Adrenal gland (tissue), 5 donors: Measurements from ENCODE around the gene FAM131A.

Experiments used
- CTCF ChIP-seq, 6 experiments: fragments of 450-650 bp in 4 of 6; fragments of 200-600 bp in 2 of 6; sonication (generic) in 1 of 6; IDR thresholded peaks; 1 replicate in 5 of 6; 2 replicates in 1 of 6; pipeline versions ENCODE4 v1.5.1 to v1.8.0; 2016 to 2021; ENCODE audit warnings: antibody characterized with exemption in 6 of 6, mild to moderate bottlenecking in 2 of 6, moderate library complexity in 1 of 6
- POLR2A ChIP-seq, 2 donors: fragments of 450-650 bp; IDR thresholded peaks; one replicate each; pipeline ENCODE4 v1.6.1; 2017; ENCODE audit warnings: antibody characterized with exemption in 2 of 2, mild to moderate bottlenecking in 2 of 2, moderate library complexity in 1 of 2
- donor health status: DM: no; HTN: no; CAD: no.

- no peak for TF ChIP-seq CTCF (IDR thresholded peaks at IDR 0.05)
- no peak for TF ChIP-seq POLR2A (IDR thresholded peaks at IDR 0.05)
Measured at GRCh38 chr3:184351511-184352148, 14.2 kb downstream of the FAM131A start.
